ENCODE measurements around the gene ARHGEF1. TPM values are rescaled to one million over a fixed set of nuclear protein-coding genes. Genes with fewer than 3 reads are reported as not detected.

Gene ARHGEF1
- total RNA-seq, 2 donors from 2014 or later, result 89.9 to 116 TPM

DNA sequence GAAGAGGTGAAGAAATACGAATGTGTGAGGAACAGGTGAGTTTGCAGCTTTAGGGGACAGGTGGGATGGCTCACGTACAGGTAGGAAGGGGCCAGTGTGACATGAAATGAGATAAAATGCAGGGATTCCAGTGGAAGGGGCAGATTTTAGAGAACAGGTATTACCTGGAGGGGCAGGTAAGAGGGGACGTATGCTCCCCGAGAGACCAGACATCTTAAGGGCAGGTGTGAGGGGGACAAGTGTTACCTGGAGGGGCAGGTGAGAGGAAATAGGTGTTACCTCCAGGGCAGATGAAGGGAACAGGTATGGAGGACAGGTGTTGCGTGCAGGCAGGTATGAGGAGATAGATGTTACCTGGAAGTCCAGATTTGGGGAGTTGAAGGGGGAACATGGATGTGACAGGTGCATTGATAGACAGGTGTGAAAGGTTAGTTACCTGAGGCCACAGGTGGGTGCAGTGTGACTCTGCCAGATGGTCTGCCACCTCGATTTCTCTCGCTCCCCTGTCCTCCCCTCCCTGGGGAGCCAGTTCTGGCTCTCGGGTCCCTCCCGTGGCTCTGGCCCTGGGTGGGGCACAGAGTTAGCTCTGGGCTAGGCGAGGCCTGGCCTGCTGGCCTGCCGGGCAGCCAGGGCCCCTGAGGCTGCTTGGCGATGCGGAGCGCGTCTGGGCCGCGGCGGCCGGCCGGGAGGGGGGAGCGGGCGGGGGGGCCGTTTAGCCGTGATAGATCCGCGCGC is 43.2 kb downstream of the ARHGEF1 start:
- no peaks in the 10 kb centered on the region for H3K36me3 Mint-ChIP-seq (ENCODE audit: low read depth)
- TF ChIP-seq, protein P1, sequence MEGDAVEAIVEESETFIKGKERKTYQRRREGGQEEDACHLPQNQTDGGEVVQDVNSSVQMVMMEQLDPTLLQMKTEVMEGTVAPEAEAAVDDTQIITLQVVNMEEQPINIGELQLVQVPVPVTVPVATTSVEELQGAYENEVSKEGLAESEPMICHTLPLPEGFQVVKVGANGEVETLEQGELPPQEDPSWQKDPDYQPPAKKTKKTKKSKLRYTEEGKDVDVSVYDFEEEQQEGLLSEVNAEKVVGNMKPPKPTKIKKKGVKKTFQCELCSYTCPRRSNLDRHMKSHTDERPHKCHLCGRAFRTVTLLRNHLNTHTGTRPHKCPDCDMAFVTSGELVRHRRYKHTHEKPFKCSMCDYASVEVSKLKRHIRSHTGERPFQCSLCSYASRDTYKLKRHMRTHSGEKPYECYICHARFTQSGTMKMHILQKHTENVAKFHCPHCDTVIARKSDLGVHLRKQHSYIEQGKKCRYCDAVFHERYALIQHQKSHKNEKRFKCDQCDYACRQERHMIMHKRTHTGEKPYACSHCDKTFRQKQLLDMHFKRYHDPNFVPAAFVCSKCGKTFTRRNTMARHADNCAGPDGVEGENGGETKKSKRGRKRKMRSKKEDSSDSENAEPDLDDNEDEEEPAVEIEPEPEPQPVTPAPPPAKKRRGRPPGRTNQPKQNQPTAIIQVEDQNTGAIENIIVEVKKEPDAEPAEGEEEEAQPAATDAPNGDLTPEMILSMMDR (conservative IDR thresholded peaks at IDR 0.05), result no peak
- peaks cover 97% of the 10 kb centered on the region for H3K27me3 ChIP-seq (ENCODE audit: control insufficient read depth, insufficient read depth, low read length, poor library complexity, severe bottlenecking)
- no peak overlapping the region for H3K9ac ChIP-seq (ENCODE audit: extremely low read depth, low read length, poor library complexity, severe bottlenecking)
- peaks cover 5% of the 10 kb centered on the region for H3K9me3 ChIP-seq (ENCODE audit: control insufficient read depth, low read length)
- no peak overlapping the region for H3K4me3 ChIP-seq (ENCODE audit: low read length)
- DNase-seq, result no peak
- no peak overlapping the region for H3K27ac Mint-ChIP-seq
- no peak overlapping the region for H3K27ac ChIP-seq (ENCODE audit: low read depth, low read length)
- WGBS, 2 experiments (ENCODE audit: insufficient coverage in 1 of 2, insufficient read length in 1 of 2), result 24 to 31% methylated on average over 22 to 26 of the region's 27 CpGs
- H3K4me3 Mint-ChIP-seq, result no peak overlapping the region
- peaks cover 27% of the 10 kb centered on the region for H3K4me1 Mint-ChIP-seq
- H3K9me3 Mint-ChIP-seq, result peaks cover 8% of the 10 kb centered on the region
- H3K27me3 Mint-ChIP-seq (ENCODE audit: insufficient read depth), result peaks cover 45% of the 10 kb centered on the region
- H3K36me3 ChIP-seq (ENCODE audit: control insufficient read depth, insufficient read depth, low read length), result no peaks in the 10 kb centered on the region
- no peaks in the 10 kb centered on the region for H3K4me1 ChIP-seq (ENCODE audit: control insufficient read depth, insufficient read depth, low read length)

DNA sequence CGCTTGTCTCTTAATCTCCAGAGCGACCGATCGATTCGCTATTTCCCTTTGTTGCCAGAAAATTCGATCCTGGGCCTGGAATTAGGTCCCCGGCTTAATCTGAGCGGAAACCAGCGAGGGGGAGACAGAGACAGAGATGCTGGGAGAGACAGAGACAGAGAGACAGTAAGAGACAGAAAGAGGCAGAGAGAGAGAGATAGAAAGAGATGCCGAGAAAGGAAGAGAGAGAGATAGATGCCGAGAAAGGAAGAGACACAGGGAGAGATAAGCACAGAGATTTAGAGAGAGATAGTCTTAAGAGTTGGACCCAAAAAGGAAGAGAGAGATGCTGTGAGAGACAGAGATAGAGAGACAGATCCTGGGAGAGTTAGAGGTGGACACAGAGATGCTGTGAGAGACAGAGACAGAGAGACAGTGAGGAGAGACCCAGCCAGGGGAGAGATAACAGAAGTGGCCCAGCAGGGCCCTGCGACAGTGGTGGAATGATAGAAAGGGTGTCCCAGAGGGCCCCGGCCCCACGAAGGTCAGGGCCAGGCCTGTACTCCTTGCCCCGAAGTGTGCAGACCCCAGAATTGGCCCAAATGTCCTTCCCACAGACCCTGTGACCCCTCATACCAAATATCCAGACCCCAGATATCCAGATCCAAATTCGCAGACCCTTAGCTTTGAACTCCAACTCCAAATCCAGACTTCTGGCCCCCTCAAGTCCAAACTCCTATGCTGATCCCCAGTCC is 43.9 kb downstream of the ARHGEF1 start:
- Histone ChIP-seq H3K27ac (ENCODE audit: low read depth, low read length) (no peak overlapping the region), H3K9ac (ENCODE audit: extremely low read depth, low read length, poor library complexity, severe bottlenecking) (no peak overlapping the region), H3K9me3 (ENCODE audit: control insufficient read depth, low read length) (peaks cover 5% of the 10 kb centered on the region), H3K36me3 (ENCODE audit: control insufficient read depth, insufficient read depth, low read length) (no peaks in the 10 kb centered on the region), H3K4me1 (ENCODE audit: control insufficient read depth, insufficient read depth, low read length) (no peaks in the 10 kb centered on the region), H3K27me3 (ENCODE audit: control insufficient read depth, insufficient read depth, low read length, poor library complexity, severe bottlenecking) (peaks cover 97% of the 10 kb centered on the region), H3K4me3 (ENCODE audit: low read length) (no peak overlapping the region)
- H3K27ac Mint-ChIP-seq, result no peak overlapping the region
- WGBS, 2 experiments (ENCODE audit: insufficient coverage in 1 of 2, insufficient read length in 1 of 2), result 45 to 46% methylated on average over 12 to 16 of the region's 16 CpGs
- no peak for DNase-seq
- no peak overlapping the region for H3K4me3 Mint-ChIP-seq
- peaks cover 52% of the 10 kb centered on the region for H3K27me3 Mint-ChIP-seq (ENCODE audit: insufficient read depth)
- H3K36me3 Mint-ChIP-seq (ENCODE audit: low read depth), result no peaks in the 10 kb centered on the region
- peaks cover 8% of the 10 kb centered on the region for H3K9me3 Mint-ChIP-seq
- TF ChIP-seq, protein P1 (conservative IDR thresholded peaks at IDR 0.05), result no peak
- peaks cover 25% of the 10 kb centered on the region for H3K4me1 Mint-ChIP-seq

DNA sequence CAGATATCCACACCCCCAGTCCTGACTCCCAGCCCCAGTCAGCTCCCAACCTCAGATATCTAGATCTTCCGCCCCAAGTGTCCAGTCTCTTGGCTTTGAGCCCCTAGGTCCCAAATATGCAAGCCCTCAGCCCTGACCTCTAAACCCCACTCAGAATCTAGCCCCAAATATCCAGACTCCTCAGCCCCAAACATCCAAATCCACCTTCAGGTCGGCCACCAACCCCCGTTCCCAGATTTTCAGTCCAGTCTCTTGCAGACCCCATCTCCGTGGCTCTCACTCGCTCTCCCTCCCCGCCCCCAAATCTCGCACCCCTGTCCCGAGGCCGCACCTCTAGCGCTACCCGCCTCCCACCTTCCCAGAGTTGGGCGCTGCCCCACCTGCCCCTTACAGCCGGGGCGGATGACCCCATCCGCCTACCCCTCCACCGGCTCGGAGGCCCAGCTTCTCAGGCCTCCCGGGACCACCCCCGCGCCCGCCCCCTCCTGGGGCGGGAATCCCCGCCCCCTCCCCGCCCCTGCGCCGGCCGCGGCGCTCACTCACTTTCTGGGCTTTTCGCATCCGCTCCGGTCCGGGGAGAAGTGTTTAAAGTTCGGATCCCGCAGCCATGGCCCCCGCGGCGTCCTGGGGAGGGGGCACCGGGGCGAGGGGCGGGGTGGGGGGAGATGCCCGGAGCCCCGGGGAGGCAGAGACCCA is 44.7 kb downstream of the ARHGEF1 start:
- peak overlapping the region; percentile 74 for H3K4me3 ChIP-seq (ENCODE audit: low read length)
- H3K9me3 Mint-ChIP-seq, result peaks cover 8% of the 10 kb centered on the region
- H3K4me1 Mint-ChIP-seq, result peaks cover 20% of the 10 kb centered on the region
- H3K4me3 Mint-ChIP-seq, result no peak overlapping the region
- peaks cover 53% of the 10 kb centered on the region for H3K27me3 Mint-ChIP-seq (ENCODE audit: insufficient read depth)
- H3K36me3 ChIP-seq (ENCODE audit: control insufficient read depth, insufficient read depth, low read length), result no peaks in the 10 kb centered on the region
- TF ChIP-seq, protein P1 (conservative IDR thresholded peaks at IDR 0.05), result no peak
- no peaks in the 10 kb centered on the region for H3K36me3 Mint-ChIP-seq (ENCODE audit: low read depth)
- H3K27ac ChIP-seq (ENCODE audit: low read depth, low read length), result no peak overlapping the region
- peaks cover 97% of the 10 kb centered on the region for H3K27me3 ChIP-seq (ENCODE audit: control insufficient read depth, insufficient read depth, low read length, poor library complexity, severe bottlenecking)
- H3K4me1 ChIP-seq (ENCODE audit: control insufficient read depth, insufficient read depth, low read length), result no peaks in the 10 kb centered on the region
- WGBS, 2 experiments (ENCODE audit: insufficient coverage in 1 of 2, insufficient read length in 1 of 2), result 4 to 7% methylated on average over 6 to 43 of the region's 43 CpGs
- H3K9me3 ChIP-seq (ENCODE audit: control insufficient read depth, low read length), result peaks cover 5% of the 10 kb centered on the region
- no peak overlapping the region for H3K9ac ChIP-seq (ENCODE audit: extremely low read depth, low read length, poor library complexity, severe bottlenecking)
- H3K27ac Mint-ChIP-seq, result no peak overlapping the region
- DNase-seq, result peak; percentile 71
